ENCODE results near the gene PALM3.
A peak's percentile ranks its signal among the peaks of the same experiment; 100 is the strongest.

PALM3 gene

GRCh38 chr19:14091813-14092462 is 30.1 kb upstream of the PALM3 start:
- TF ChIP-seq POLR2AphosphoS5 (IDR thresholded peaks at IDR 0.05; ENCODE audit: low read depth, low read length) (no peak), TAF1 (IDR thresholded peaks at IDR 0.05; ENCODE audit: borderline replicate concordance, insufficient read depth, low read length) (no peak), SIN3A (IDR thresholded peaks at IDR 0.05; ENCODE audit: borderline replicate concordance, insufficient read depth, low read length) (no peak), FOXP2 (optimal IDR thresholded peaks at IDR 0.05; ENCODE audit: borderline replicate concordance, extremely low read depth, extremely low read length, insufficient read depth) (no peak)
- TF ChIP-seq, protein P1, sequence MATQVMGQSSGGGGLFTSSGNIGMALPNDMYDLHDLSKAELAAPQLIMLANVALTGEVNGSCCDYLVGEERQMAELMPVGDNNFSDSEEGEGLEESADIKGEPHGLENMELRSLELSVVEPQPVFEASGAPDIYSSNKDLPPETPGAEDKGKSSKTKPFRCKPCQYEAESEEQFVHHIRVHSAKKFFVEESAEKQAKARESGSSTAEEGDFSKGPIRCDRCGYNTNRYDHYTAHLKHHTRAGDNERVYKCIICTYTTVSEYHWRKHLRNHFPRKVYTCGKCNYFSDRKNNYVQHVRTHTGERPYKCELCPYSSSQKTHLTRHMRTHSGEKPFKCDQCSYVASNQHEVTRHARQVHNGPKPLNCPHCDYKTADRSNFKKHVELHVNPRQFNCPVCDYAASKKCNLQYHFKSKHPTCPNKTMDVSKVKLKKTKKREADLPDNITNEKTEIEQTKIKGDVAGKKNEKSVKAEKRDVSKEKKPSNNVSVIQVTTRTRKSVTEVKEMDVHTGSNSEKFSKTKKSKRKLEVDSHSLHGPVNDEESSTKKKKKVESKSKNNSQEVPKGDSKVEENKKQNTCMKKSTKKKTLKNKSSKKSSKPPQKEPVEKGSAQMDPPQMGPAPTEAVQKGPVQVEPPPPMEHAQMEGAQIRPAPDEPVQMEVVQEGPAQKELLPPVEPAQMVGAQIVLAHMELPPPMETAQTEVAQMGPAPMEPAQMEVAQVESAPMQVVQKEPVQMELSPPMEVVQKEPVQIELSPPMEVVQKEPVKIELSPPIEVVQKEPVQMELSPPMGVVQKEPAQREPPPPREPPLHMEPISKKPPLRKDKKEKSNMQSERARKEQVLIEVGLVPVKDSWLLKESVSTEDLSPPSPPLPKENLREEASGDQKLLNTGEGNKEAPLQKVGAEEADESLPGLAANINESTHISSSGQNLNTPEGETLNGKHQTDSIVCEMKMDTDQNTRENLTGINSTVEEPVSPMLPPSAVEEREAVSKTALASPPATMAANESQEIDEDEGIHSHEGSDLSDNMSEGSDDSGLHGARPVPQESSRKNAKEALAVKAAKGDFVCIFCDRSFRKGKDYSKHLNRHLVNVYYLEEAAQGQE (IDR thresholded peaks at IDR 0.05; ENCODE audit: insufficient read depth in 1 of 2, low read depth in 2 of 2, low read length in 2 of 2), result no peak

- peak; percentile 24; the same call in 1 of the 2 replicates for TF ChIP-seq SIN3A (IDR thresholded peaks at IDR 0.05; ENCODE audit: borderline replicate concordance, insufficient read depth, low read length)
- TF ChIP-seq POLR2AphosphoS5 (IDR thresholded peaks at IDR 0.05; ENCODE audit: low read depth, low read length), result no peak; the same call in 1 of the 2 replicates
Measured at GRCh38 chr19:14091081-14091812, 29.4 kb upstream of the PALM3 start.

DNA sequence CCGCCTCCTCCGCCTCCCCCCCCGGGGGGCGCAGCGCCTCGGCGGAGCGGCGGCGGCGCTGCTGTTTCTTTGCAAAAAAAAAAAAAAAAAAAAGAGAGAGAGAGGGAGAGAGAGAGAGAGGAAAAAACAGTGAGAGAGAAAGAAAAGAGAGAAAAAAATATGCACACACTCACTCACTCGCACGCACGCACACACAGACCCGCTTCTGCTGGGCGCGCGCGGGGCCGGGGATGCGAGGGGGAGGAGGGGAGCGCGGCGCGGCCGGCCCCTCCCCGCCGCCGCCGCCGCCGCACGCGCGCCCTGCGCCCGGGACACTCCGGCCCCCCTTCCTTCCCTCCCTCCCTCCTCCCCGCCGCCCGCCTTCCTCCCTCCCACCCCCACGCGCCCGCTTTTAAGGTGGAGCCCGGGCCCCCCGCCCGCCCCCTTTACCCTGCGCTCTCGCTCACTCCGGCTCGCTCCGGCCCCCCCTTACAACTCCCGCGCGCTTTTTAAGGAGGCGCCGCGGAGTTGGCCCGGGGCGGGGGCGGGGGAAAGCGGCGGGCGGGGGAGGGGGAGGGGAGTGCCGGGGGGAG is 28.7 kb upstream of the PALM3 start, which contains the start of gene SAMD1:
Gene SAMD1, minus strand, starts transcription at position 243 of the 572 bp plus-strand sequence.
- no peak for TF ChIP-seq FOXP2 (optimal IDR thresholded peaks at IDR 0.05; ENCODE audit: borderline replicate concordance, extremely low read depth, extremely low read length, insufficient read depth)
- no peak for TF ChIP-seq TAF1 (IDR thresholded peaks at IDR 0.05; ENCODE audit: borderline replicate concordance, insufficient read depth, low read length)
- TF ChIP-seq POLR2AphosphoS5 (IDR thresholded peaks at IDR 0.05; ENCODE audit: low read depth, low read length), result no peak
- TF ChIP-seq, protein P1 (IDR thresholded peaks at IDR 0.05; ENCODE audit: insufficient read depth in 1 of 2, low read depth in 2 of 2, low read length in 2 of 2), result no peak
- no peak for TF ChIP-seq SIN3A (IDR thresholded peaks at IDR 0.05; ENCODE audit: borderline replicate concordance, insufficient read depth, low read length)

- TF ChIP-seq FOXP2 (optimal IDR thresholded peaks at IDR 0.05; ENCODE audit: borderline replicate concordance, extremely low read depth, extremely low read length, insufficient read depth) (peak; percentile 6), POLR2AphosphoS5 (IDR thresholded peaks at IDR 0.05; ENCODE audit: low read depth, low read length) (no peak)
Measured at GRCh38 chr19:14089662-14090508, 28.0 kb upstream of the PALM3 start.

- TF ChIP-seq, protein P1 (IDR thresholded peaks at IDR 0.05; ENCODE audit: insufficient read depth in 1 of 2, low read depth in 2 of 2, low read length in 2 of 2), result no peak
- no peak for TF ChIP-seq FOXP2 (optimal IDR thresholded peaks at IDR 0.05; ENCODE audit: borderline replicate concordance, extremely low read depth, extremely low read length, insufficient read depth)
- TF ChIP-seq POLR2AphosphoS5 (IDR thresholded peaks at IDR 0.05; ENCODE audit: low read depth, low read length), result no peak
- TF ChIP-seq SIN3A (IDR thresholded peaks at IDR 0.05; ENCODE audit: borderline replicate concordance, insufficient read depth, low read length), result no peak
- no peak for TF ChIP-seq TAF1 (IDR thresholded peaks at IDR 0.05; ENCODE audit: borderline replicate concordance, insufficient read depth, low read length)
Measured at GRCh38 chr19:14089412-14089661, 27.5 kb upstream of the PALM3 start.

All from PFSK-1 (cell line).